SK-N-MC (cell line): Measurements from ENCODE around the gene AMBP.

Experiments used
- DNase-seq: peaks from one replicate; pipeline ENCODE4 v3.0.0-alpha.2; 2011; ENCODE audit warnings: low read depth, low spot score
- H3K27ac ChIP-seq: fragments of 200-600 bp; sonication (generic); 2 replicates; pipeline ENCODE4 v1.5.1; 2016; ENCODE audit warnings: mixed run types
- H3K36me3 ChIP-seq: fragments of 200-600 bp; sonication (generic); 2 replicates; pipeline ENCODE4 v1.6.1; 2017; ENCODE audit warnings: antibody characterized with exemption, low read length, mixed read lengths; ENCODE audit not compliant: insufficient read depth
- H3K4me3 ChIP-seq: fragments of 200-600 bp; sonication (generic); 2 replicates; pipeline ENCODE4 v1.5.1; 2016
- H3K9ac ChIP-seq: fragments of 200-600 bp; sonication (generic); 2 replicates; pipeline ENCODE4 v1.8.0; 2017; ENCODE audit warnings: mixed run types, mixed read lengths; ENCODE audit not compliant: insufficient read length
- H3K9me3 ChIP-seq: fragments of 200-600 bp; sonication (generic); 2 replicates; pipeline ENCODE4 v1.6.1; 2017; ENCODE audit warnings: low read depth, mild to moderate bottlenecking, antibody characterized with exemption, low read length, moderate library complexity, mixed read lengths
- EZH2 ChIP-seq: fragments of 200-600 bp; sonication (generic); IDR thresholded peaks from one replicate; pipeline ENCODE4 v1.6.1; 2017; ENCODE audit warnings: antibody characterized with exemption
- FOXP2 ChIP-seq: optimal IDR thresholded peaks from 2 replicates; pipeline ENCODE3; 2011; ENCODE audit warnings: mild to moderate bottlenecking, moderate library complexity; ENCODE audit not compliant: insufficient read depth; ENCODE audit errors: extremely low read length, control extremely low read depth
- POLR2AphosphoS5 ChIP-seq: IDR thresholded peaks from 2 replicates; pipeline ENCODE4 v1.6.1; 2012; ENCODE audit warnings: mild to moderate bottlenecking, low read depth, low read length, borderline replicate concordance

Gene AMBP

DNA sequence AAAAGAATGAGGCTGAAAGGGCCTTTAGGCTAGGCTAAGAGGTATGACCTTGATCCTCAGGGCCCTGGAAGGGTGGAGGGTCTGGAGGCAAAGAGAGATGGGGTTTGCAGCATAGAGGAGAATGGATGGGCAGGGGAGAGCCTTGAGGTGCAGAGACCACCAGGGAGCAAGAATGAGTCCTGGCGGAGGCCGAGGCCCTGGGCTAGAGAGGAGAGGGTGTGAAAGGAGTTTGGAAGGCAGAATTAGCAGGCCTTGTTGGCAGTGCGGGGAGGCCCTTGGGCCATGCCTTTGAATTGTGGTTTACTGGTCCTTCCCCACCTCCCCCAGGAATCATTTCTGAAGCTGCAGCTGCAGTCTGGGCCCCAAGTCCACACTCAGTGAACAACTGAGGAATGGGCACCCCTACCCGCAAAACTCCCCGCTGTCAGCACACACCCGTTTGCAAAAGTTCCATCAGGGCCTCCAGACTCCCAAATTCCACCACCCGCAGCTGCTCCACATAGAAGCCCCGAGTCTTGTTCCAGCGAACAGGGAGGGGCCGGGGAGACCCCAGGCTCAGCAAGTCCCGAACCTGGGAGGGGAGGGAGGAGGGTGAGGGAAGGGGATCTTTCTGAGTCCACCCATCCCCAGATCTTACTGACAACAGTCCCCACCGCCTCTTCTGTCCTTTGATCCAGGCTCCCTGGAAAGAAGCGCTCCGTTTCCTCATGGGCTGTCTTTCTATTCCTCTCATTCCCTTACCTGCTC, 18.9 kb upstream of the AMBP start:
- Histone ChIP-seq H3K4me3 (peak overlapping the region; percentile 81; the same call in 1 of the 2 replicates), H3K9me3 (no peaks in the 10 kb centered on the region), H3K27ac (no peak overlapping the region), H3K9ac (no peak overlapping the region), H3K36me3 (no peaks in the 10 kb centered on the region)
- no peak for TF ChIP-seq POLR2AphosphoS5
- no peak for TF ChIP-seq EZH2
- TF ChIP-seq FOXP2, result no peak
- no peak for DNase-seq

DNA sequence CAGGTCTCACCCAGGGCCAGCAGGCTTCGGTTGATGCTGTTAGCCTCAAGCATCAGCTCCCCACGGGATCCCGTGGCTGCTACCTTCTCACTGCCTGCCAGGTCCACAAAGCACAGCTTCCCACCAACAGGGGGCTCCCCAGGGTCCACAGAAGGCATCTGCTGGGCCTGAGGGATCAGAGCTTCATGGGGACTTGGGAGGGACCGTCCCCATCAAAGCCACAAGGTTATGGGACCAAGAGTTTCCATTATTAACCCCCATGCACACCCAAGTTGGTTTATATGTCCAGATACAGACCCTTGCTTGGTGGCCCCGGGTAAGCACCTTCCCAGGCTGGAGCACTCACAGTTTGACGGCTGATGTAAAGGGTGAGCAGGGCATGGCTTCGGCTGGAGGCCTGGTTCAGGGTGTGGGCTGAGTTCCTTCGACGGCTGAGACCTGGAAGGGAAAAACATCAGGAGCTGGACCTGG, 18.0 kb upstream of the AMBP start:
- no peak for TF ChIP-seq EZH2
- TF ChIP-seq FOXP2, result no peak
- TF ChIP-seq POLR2AphosphoS5, result no peak
- H3K9ac ChIP-seq, result no peak overlapping the region
- DNase-seq, result no peak

GRCh38 chr9:114094971-114095370, 16.9 kb upstream of the AMBP start:
- no peak overlapping the region for H3K4me3 ChIP-seq
- DNase-seq, result no peak
- no peaks in the 10 kb centered on the region for H3K9me3 ChIP-seq
- H3K9ac ChIP-seq, result no peak overlapping the region
- no peaks in the 10 kb centered on the region for H3K36me3 ChIP-seq
- TF ChIP-seq FOXP2 (no peak), EZH2 (no peak), POLR2AphosphoS5 (no peak)
- no peak overlapping the region for H3K27ac ChIP-seq

More for the DNA sequence above, 18.0 kb upstream of the AMBP start:
- no peaks in the 10 kb centered on the region for H3K9me3 ChIP-seq
- H3K27ac ChIP-seq, result no peak overlapping the region
- H3K36me3 ChIP-seq, result no peaks in the 10 kb centered on the region
- H3K4me3 ChIP-seq, result no peak overlapping the region

DNA sequence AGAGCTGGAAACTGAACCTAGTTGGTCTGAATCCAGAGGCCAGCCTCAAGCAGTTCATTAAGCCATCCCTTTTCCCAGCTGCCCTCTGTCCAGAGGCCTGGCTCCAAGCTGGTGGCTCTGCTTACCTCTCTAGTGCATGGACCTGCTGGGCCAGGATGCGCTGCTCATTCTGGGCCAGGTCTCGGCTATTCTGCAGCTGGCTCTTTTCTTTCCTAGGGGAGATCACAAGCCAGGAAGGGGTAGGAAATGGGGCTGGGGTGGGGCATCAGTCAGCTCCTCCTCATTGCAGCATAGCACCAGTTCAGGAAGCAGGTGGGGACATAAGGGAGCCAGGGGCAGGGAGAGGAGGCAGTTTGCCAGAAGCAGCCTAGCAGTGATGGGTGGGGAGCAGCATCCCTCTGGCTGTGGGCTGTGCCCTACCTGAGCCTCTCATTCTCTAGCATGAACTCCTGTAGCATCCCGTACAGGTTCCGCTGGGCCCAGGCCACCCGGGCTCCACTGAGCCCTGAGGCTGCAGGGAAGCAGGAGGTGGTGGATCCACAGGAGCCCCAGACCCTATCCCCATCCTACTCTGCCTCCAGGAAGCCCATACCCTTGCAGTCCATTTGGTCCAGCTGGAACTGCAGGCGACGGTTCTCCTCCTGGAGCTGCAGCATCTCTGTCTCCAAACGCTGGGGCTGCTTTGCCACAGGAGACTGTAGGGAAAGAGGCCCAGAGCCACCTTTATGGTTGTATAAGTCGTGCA, 15.8 kb upstream of the AMBP start:
- DNase-seq, result no peak

DNA sequence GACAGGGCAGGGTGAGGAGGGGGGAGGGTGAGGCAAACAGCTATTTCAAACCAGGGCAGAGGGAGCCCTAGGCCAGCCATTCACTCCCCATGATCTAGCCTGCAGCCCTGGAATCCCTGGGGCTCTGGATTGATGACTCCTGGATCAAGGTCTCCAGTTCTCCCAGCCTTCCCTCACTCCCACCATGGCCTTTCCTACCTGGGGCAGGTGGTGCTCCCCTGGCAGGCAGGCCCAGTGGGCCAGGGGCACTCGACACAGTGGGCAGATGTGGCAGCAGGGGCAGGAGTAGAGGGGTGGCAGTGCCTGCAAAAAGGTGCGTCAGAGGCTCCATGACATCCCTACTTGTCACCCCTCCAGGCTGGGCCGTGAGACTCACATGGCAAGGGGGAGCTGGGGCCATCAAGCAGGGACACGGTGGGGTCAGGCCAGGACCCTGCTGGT, 15.0 kb upstream of the AMBP start:
- no peak overlapping the region for H3K4me3 ChIP-seq
- no peaks in the 10 kb centered on the region for H3K9me3 ChIP-seq
- no peaks in the 10 kb centered on the region for H3K36me3 ChIP-seq
- no peak overlapping the region for H3K9ac ChIP-seq
- no peak for DNase-seq
- TF ChIP-seq POLR2AphosphoS5 (no peak), FOXP2 (no peak), EZH2 (no peak)
- H3K27ac ChIP-seq, result no peak overlapping the region

More for the DNA sequence above, 15.8 kb upstream of the AMBP start:
- Histone ChIP-seq H3K9ac (no peak overlapping the region), H3K4me3 (no peak overlapping the region), H3K36me3 (no peaks in the 10 kb centered on the region), H3K27ac (no peak overlapping the region), H3K9me3 (no peaks in the 10 kb centered on the region)
- TF ChIP-seq POLR2AphosphoS5 (no peak), FOXP2 (no peak), EZH2 (no peak)

GRCh38 chr9:114092336-114092735, 14.2 kb upstream of the AMBP start:
- Histone ChIP-seq H3K36me3 (no peaks in the 10 kb centered on the region), H3K9ac (no peak overlapping the region), H3K9me3 (no peaks in the 10 kb centered on the region), H3K27ac (no peak overlapping the region), H3K4me3 (no peak overlapping the region)
- TF ChIP-seq POLR2AphosphoS5, result no peak
- no peak for TF ChIP-seq FOXP2
- TF ChIP-seq EZH2, result no peak
- no peak for DNase-seq

GRCh38 chr9:114091711-114092110, 13.6 kb upstream of the AMBP start:
- TF ChIP-seq EZH2 (no peak), FOXP2 (no peak), POLR2AphosphoS5 (no peak)
- H3K27ac ChIP-seq, result no peak overlapping the region
- DNase-seq, result no peak
- H3K9me3 ChIP-seq, result no peaks in the 10 kb centered on the region
- H3K4me3 ChIP-seq, result no peak overlapping the region
- no peak overlapping the region for H3K9ac ChIP-seq
- no peaks in the 10 kb centered on the region for H3K36me3 ChIP-seq

- no peaks in the 10 kb centered on the region for H3K36me3 ChIP-seq
- H3K27ac ChIP-seq, result no peak overlapping the region
- no peak overlapping the region for H3K4me3 ChIP-seq
- DNase-seq, result no peak
- TF ChIP-seq FOXP2, result no peak
- no peak for TF ChIP-seq EZH2
- TF ChIP-seq POLR2AphosphoS5, result no peak
- H3K9me3 ChIP-seq, result no peaks in the 10 kb centered on the region
- no peak overlapping the region for H3K9ac ChIP-seq
Measured at GRCh38 chr9:114090798-114091197, 12.7 kb upstream of the AMBP start.
